Panc1 (cell line): Measurements from ENCODE around the gene DCLK2. TPM values are rescaled to one million over a fixed set of nuclear protein-coding genes. Genes with fewer than 3 reads are reported as not detected.

Source experiments
- ATAC-seq: fragments of 200-7000 bp; cut with Tn5 transposase; 2 replicates; pipeline ENCODE4 v1.9.1; 2020; ENCODE audit warnings: mild to moderate bottlenecking, moderate library complexity
- BruUV-seq: library from RNA; stranded (reverse); fragments of 400-500 nt; replicated peaks from 2 replicates; lab custom pipeline; 2021; lab: Mats Ljungman, UMichigan
- CTCF ChIA-PET: fragments of 300-600 bp; sonication (Branson Sonifier 250); formaldehyde crosslinking; loops from one replicate; lab custom pipeline; 2022; ENCODE audit warnings: antibody characterized with exemption; lab: Charles Lee
- POLR2A ChIA-PET: fragments of 300-600 bp; sonication (Branson Sonifier 250); formaldehyde crosslinking; loops from one replicate; lab custom pipeline; 2022; ENCODE audit warnings: antibody characterized with exemption; lab: Charles Lee
- DNase-seq: peaks from one replicate; pipeline ENCODE4 v3.0.0-alpha.2; 2010; ENCODE audit warnings: low read depth, low spot score
- H3K27ac ChIP-seq: 2 replicates; pipeline ENCODE4 v1.5.1; 2011; ENCODE audit warnings: mild to moderate bottlenecking, low read length, inconsistent platforms
- H3K27me3 ChIP-seq: fragments of 200-500 bp; sonication (Bioruptor generic); 2 replicates; pipeline ENCODE4 v1.6.0; 2014; ENCODE audit warnings: low read length, inconsistent platforms; ENCODE audit not compliant: control insufficient read depth, insufficient read depth
- H3K36me3 ChIP-seq: fragments of 200-500 bp; sonication (Bioruptor generic); 2 replicates; pipeline ENCODE4 v1.5.1; 2014; ENCODE audit warnings: inconsistent platforms, mild to moderate bottlenecking, low read length, moderate library complexity; ENCODE audit not compliant: control insufficient read depth, insufficient read depth
- H3K4me1 ChIP-seq: 2 replicates; pipeline ENCODE4 v1.5.1; 2011; ENCODE audit warnings: inconsistent platforms, mild to moderate bottlenecking, low read length, moderate library complexity; ENCODE audit not compliant: control insufficient read depth, insufficient read depth
- H3K4me3 ChIP-seq, 2 experiments: 2 replicates each; pipeline ENCODE4 v1.5.1; 2011 to 2012; ENCODE audit warnings: low read depth in 2 of 2, low read length in 2 of 2, mild to moderate bottlenecking in 2 of 2, inconsistent platforms in 1 of 2, moderate library complexity in 1 of 2
- H3K9me3 ChIP-seq: fragments of 200-500 bp; sonication (Bioruptor generic); 2 replicates; pipeline ENCODE4 v1.5.1; 2014; ENCODE audit warnings: low read depth, mild to moderate bottlenecking, inconsistent platforms, low read length, moderate library complexity; ENCODE audit not compliant: control insufficient read depth, insufficient read depth
- SIN3A ChIP-seq: IDR thresholded peaks from 2 replicates; pipeline ENCODE4 v1.6.1; 2012; ENCODE audit warnings: low read depth, mild to moderate bottlenecking, low read length, moderate library complexity, borderline replicate concordance; ENCODE audit not compliant: insufficient read depth
- TCF7L2 ChIP-seq: IDR thresholded peaks from 2 replicates; pipeline ENCODE4 v1.6.1; 2011; ENCODE audit warnings: mild to moderate bottlenecking, low read depth, low read length, inconsistent platforms
- in situ Hi-C: cut with HindIII; loops from 2 replicates; pipeline ENCODE4 v1.10.0; 2016; ENCODE audit warnings: low sequenced_read_pairs, low pct_unique_long_range_greater_than_20kb
- intact Hi-C: fragments of 100-400 bp; cut with micrococcal nuclease; formaldehyde crosslinking; loops from one replicate; pipeline ENCODE4 v1.10.0; 2022; ENCODE audit not compliant: unreplicated experiment
- total RNA-seq: library from RNA; stranded (reverse); gene quantifications from one replicate; pipeline ENCODE4 v1.2.1, GENCODE V29; 2021; ENCODE audit not compliant: unreplicated experiment
- TF ChIP-seq, protein P1 (sequence below): fragments of 450-650 bp; IDR thresholded peaks from 2 replicates; pipeline ENCODE4 v1.5.1; 2017; ENCODE audit warnings: mild to moderate bottlenecking
- TF ChIP-seq, protein P2 (sequence below), 2 experiments: IDR thresholded peaks; 2 replicates each; pipeline ENCODE4 v1.6.1; 2011 to 2012; ENCODE audit warnings: low read depth in 2 of 2, control low read depth in 1 of 2, low read length in 1 of 2, mild to moderate bottlenecking in 1 of 2, moderate library complexity in 1 of 2; ENCODE audit not compliant: insufficient read depth in 1 of 2

The DCLK2 gene
- total RNA-seq, 1 experiment from 2014 or later: 9.5 TPM

DNA sequence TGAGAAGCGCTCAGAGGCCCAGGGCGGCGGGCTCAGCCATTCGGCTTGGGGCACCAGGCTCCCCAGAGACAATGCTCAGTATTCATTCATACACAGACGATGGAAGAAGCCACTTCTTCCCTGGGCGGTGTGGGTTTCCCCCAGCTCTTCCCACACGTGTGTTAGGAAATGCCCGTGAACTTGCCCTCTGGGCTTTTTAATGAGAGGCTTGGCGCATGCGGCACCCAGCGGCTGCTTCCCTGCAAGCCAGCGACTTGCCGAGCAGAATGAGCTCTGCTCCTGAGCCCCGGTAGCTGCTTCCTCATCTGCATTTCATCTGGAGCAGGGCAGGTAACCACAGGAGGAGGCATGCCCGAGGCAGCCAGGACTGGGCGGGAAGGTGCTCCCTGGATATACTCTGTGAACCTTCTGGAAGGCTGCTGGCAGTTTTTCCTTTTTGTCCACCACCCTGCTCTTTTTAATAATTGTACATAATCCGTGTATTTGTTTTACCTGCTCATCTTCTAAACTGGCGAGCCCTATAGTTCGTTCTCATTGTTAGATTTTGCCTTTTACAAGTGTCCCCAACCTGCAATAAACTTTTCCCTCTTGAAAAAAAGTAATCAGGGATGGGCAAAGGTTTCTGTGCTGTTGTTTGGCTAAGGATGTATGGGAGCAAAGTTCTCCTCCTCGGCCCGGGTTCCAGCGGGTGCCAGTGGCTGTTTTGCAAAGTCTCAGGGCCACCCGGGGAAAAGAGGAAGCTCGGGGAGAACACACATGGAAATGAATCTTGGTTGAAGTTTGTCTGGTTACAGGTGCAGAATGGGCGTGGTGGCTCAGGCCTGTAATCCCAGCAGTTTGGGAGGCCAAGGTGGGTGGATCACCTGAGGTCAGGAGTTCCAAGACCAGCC is 178.8 kb downstream of the DCLK2 start:
- TF ChIP-seq TCF7L2: no peak
- TF ChIP-seq, protein P1, sequence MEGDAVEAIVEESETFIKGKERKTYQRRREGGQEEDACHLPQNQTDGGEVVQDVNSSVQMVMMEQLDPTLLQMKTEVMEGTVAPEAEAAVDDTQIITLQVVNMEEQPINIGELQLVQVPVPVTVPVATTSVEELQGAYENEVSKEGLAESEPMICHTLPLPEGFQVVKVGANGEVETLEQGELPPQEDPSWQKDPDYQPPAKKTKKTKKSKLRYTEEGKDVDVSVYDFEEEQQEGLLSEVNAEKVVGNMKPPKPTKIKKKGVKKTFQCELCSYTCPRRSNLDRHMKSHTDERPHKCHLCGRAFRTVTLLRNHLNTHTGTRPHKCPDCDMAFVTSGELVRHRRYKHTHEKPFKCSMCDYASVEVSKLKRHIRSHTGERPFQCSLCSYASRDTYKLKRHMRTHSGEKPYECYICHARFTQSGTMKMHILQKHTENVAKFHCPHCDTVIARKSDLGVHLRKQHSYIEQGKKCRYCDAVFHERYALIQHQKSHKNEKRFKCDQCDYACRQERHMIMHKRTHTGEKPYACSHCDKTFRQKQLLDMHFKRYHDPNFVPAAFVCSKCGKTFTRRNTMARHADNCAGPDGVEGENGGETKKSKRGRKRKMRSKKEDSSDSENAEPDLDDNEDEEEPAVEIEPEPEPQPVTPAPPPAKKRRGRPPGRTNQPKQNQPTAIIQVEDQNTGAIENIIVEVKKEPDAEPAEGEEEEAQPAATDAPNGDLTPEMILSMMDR: no peak
- ATAC-seq (no peak), DNase-seq (no peak)
- CTCF ChIA-PET: no interaction called here
- no TSS peak for BruUV-seq
- intact Hi-C loops (no loop called here), in situ Hi-C loops (no loop called here)
- POLR2A ChIA-PET: no interaction called here
- Histone ChIP-seq H3K4me1 (no peaks in the 10 kb centered on the region), H3K4me3 (no peak overlapping the region), H3K27ac (no peak overlapping the region), H3K27me3 (no peaks in the 10 kb centered on the region), H3K9me3 (no peaks in the 10 kb centered on the region), H3K36me3 (no peaks in the 10 kb centered on the region)

DNA sequence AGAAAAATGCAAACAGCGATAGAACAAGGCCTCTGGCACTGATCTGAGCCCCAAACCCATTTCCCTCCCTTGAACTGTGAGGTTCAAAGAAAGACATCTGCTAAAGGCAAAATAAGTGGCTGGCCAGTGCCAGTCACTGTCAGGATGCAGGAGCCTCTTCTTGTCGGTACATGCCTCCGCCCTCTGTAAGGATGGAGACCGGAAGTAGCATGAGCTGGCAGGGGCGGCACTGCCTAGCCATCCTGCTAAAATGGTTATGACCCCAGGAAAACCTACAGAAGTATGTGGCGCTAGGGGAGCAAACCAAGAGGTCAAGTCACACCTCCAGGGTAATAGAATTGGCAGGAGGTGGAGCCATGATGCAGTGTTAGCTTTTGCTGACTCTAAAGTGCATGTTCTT is 180.3 kb downstream of the DCLK2 start:
- no peak for ATAC-seq

More for the DNA sequence above, 180.3 kb downstream of the DCLK2 start:
- Histone ChIP-seq H3K9me3 (no peaks in the 10 kb centered on the region), H3K27ac (no peak overlapping the region), H3K36me3 (no peaks in the 10 kb centered on the region), H3K4me3 (no peak overlapping the region), H3K4me1 (no peaks in the 10 kb centered on the region), H3K27me3 (no peaks in the 10 kb centered on the region)
- TF ChIP-seq, protein P1: no peak
- TF ChIP-seq TCF7L2 (no peak), SIN3A (no peak)
- TF ChIP-seq, protein P2, sequence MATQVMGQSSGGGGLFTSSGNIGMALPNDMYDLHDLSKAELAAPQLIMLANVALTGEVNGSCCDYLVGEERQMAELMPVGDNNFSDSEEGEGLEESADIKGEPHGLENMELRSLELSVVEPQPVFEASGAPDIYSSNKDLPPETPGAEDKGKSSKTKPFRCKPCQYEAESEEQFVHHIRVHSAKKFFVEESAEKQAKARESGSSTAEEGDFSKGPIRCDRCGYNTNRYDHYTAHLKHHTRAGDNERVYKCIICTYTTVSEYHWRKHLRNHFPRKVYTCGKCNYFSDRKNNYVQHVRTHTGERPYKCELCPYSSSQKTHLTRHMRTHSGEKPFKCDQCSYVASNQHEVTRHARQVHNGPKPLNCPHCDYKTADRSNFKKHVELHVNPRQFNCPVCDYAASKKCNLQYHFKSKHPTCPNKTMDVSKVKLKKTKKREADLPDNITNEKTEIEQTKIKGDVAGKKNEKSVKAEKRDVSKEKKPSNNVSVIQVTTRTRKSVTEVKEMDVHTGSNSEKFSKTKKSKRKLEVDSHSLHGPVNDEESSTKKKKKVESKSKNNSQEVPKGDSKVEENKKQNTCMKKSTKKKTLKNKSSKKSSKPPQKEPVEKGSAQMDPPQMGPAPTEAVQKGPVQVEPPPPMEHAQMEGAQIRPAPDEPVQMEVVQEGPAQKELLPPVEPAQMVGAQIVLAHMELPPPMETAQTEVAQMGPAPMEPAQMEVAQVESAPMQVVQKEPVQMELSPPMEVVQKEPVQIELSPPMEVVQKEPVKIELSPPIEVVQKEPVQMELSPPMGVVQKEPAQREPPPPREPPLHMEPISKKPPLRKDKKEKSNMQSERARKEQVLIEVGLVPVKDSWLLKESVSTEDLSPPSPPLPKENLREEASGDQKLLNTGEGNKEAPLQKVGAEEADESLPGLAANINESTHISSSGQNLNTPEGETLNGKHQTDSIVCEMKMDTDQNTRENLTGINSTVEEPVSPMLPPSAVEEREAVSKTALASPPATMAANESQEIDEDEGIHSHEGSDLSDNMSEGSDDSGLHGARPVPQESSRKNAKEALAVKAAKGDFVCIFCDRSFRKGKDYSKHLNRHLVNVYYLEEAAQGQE (IDR thresholded peaks at IDR 0.05; ENCODE audit: insufficient read depth in 1 of 2, low read depth in 2 of 2, low read length in 1 of 2): no peak
- BruUV-seq: no TSS peak
- no peak for DNase-seq
- in situ Hi-C loops: no loop called here
- CTCF ChIA-PET: no interaction called here
- POLR2A ChIA-PET: no interaction called here
- intact Hi-C loops: no loop called here
